Esophagus squamous epithelium (tissue), 4 donors: ENCODE results near the gene MYOM3.
"Not testable (repeated sequence)": the region's sequence is repeated elsewhere in the genome, so short reads cannot be mapped to it uniquely, and the experiment has no call there.

Experiments used
- POLR2A ChIP-seq, 4 donors: fragments of 450-650 bp; IDR thresholded peaks; one replicate each; pipeline ENCODE4 v1.6.1; 2017; ENCODE audit warnings: antibody characterized with exemption in 4 of 4, mild to moderate bottlenecking in 4 of 4, moderate library complexity in 3 of 4
- TF ChIP-seq, protein P1 (sequence below), 6 experiments: fragments of 450-650 bp in 4 of 6; fragments of 200-600 bp in 2 of 6; sonication (generic) in 2 of 6; IDR thresholded peaks; one replicate each; pipeline ENCODE4 v1.5.1; 2016 to 2019; ENCODE audit warnings: antibody characterized with exemption in 6 of 6, mild to moderate bottlenecking in 4 of 6, moderate library complexity in 4 of 6

DNA sequence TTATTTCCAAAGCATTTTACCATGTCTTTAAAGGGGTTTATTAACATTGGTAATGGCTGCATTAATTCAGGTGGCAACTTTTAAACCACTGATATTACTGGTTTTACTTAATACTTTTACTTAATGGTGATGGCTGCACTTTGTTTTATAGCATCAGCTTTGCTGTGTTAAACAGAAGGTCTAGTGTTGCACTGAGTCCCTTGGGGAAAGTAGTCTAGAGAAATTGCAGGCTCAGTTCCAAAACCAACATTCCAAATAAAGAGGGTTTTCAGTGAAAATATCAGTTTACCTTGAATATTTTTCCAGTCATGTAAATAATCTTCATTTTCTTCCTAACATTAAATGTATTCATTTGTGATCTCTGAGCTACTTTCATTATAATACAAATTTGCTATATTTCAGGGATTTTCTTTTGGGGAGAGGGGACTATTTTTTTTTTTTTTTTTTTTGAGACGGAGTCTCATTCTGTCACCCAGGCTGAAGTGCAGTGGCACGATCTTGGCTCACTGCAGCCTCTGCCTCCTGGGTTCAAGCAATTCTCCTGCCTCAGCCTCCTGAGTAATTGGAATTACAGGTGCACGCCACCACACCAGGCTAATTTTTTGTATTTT is 103.3 kb downstream of the MYOM3 start:
- TF ChIP-seq, protein P1, sequence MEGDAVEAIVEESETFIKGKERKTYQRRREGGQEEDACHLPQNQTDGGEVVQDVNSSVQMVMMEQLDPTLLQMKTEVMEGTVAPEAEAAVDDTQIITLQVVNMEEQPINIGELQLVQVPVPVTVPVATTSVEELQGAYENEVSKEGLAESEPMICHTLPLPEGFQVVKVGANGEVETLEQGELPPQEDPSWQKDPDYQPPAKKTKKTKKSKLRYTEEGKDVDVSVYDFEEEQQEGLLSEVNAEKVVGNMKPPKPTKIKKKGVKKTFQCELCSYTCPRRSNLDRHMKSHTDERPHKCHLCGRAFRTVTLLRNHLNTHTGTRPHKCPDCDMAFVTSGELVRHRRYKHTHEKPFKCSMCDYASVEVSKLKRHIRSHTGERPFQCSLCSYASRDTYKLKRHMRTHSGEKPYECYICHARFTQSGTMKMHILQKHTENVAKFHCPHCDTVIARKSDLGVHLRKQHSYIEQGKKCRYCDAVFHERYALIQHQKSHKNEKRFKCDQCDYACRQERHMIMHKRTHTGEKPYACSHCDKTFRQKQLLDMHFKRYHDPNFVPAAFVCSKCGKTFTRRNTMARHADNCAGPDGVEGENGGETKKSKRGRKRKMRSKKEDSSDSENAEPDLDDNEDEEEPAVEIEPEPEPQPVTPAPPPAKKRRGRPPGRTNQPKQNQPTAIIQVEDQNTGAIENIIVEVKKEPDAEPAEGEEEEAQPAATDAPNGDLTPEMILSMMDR (IDR thresholded peaks at IDR 0.05), result not testable (repeated sequence)
- TF ChIP-seq POLR2A (IDR thresholded peaks at IDR 0.05), result not testable (repeated sequence)
